Measurements from ENCODE around the gene TBC1D2. TPM values are rescaled to one million over a fixed set of nuclear protein-coding genes. Genes with fewer than 3 reads are reported as not detected.
A peak's percentile ranks its signal among the peaks of the same experiment; 100 is the strongest.

TBC1D2 gene
- total RNA-seq, 1 donor from 2014 or later: 2.3 TPM

DNA sequence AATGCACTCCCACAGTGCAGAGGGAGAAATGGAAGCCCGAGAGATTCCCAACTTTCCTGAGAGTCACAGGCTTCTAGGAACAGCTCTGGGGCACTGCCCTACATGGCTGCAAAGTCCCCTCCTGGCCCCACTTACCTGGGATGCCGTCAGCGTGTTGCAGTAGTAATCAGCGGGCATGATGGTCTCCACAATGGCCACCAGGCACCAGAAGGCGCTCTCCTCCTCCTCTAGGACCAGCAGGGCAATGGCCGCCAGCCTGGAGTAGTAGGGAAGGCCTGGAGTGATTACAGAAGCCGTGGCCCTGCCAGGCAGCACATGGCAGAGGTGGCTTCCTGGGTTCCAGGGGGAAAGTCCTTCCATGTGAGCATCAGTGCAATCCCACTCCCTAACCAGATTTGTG, 52.3 kb downstream of the TBC1D2 start:
- intact Hi-C loops (cut with DNase I): loop anchor here (10.0 kb wide), 3 partner anchors 128 to 788 kb away; partner anchors contain the start of genes TDRD7 and TRMO
- no peak for ATAC-seq
- no peak for DNase-seq (ENCODE audit: missing footprints)

DNA sequence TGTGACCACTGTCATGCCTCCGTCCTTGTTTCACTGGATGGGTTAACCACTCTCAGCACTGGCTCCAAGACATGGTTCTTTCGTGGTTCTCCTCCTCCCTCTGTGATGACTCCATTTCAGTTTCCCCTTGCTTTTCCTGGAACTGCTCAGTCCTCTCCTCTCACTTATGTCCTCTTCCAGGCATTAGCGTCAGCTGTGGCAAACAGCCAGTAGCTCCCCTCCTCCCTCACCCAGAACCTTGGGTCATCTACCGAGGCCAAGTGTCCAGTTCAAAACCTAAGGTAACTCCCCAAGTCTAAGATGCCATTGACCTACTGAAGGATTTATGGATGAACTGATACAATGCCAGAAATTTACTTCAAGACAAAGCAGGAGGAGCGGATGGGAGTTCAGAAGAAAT, 53.2 kb downstream of the TBC1D2 start:
- DNase-seq (ENCODE audit: missing footprints): no peak
- ATAC-seq: no peak
- intact Hi-C loops (cut with DNase I): loop anchor here (10.0 kb wide), 3 partner anchors 127 to 787 kb away; partner anchors contain the start of genes TDRD7 and TRMO

DNA sequence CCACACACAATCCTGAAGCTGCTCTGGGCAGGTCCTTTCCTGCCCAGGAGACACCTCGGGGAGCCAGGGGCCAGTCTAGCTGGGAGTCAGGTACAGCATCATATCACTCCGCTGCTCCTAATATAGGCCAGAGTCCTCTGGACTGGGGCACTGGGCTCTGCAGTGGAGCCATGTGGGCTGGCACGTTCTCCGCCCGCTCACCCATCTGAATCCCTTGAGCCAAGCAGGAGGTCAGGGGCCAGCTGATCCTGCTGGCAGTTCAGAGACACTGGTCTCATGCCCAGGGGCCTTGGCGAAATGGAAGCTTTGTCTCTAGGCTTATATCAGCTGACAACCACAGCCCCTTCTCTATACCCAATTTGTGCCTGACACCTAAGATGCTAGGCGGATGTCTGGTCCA, 53.7 kb downstream of the TBC1D2 start:
- ATAC-seq (no peak), DNase-seq (ENCODE audit: missing footprints) (no peak)
- intact Hi-C loops (cut with DNase I): loop anchor here (10.0 kb wide), 3 partner anchors 127 to 787 kb away; partner anchors contain the start of genes TDRD7 and TRMO

DNA sequence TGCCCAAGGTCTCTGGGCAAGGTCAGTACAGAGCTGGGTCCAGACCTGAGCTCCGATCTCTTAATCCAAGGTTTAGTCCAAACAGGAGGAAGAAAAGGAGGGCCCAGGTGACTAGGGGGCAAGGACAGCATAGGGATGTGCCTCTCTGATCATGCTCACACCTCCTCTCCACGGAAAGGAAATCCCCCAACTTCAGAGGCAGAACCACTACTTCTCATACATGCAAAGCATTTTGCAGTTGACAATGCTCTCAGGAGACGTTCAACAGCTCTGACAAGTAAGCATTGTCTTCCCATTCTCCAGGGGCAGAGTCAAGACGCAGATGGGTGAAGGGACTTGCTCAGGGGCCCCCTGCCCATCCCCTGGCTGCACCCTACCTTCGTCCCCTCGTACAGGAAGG, 54.3 kb downstream of the TBC1D2 start:
- no peak for DNase-seq (ENCODE audit: missing footprints)
- no peak for ATAC-seq
- intact Hi-C loops (cut with DNase I): loop anchor here (10.0 kb wide), 3 partner anchors 126 to 786 kb away; partner anchors contain the start of genes TDRD7 and TRMO

DNA sequence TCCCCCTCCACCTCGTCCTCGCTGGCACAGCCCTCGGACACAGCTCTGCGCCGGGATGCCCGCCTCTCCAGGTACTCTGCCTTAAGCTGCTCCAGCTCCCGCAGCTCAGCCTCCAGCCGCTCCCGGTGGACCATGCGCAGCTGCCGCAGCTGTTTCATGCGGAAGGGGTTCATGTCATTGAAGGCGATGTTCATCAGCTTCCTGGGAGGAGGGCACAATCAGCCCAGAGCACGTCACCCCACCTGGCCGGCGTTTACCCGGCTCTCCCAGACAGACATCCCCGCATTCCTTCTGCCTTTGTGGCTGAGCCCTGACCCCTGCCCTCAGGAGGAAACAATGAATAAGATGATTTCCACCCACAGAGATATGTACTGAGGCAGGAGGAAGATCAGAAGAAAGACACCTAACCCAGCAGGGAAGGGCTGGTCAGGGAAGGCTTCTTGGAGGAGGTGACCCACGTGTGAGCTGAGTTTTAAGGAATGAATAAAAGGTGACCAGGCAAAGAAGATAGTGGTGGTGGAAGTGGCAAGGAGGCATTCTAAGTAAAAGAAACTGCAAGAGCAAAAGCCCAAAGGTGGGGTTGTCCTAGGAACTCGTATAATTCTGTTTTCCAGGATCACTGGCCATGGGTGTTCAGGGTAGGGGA, 55.9 kb downstream of the TBC1D2 start:
- DNase-seq (ENCODE audit: missing footprints) (no peak), ATAC-seq (no peak)
- intact Hi-C loops (cut with DNase I): loop anchor here (10.0 kb wide), 3 partner anchors 125 to 785 kb away; partner anchors contain the start of genes TDRD7 and TRMO

DNA sequence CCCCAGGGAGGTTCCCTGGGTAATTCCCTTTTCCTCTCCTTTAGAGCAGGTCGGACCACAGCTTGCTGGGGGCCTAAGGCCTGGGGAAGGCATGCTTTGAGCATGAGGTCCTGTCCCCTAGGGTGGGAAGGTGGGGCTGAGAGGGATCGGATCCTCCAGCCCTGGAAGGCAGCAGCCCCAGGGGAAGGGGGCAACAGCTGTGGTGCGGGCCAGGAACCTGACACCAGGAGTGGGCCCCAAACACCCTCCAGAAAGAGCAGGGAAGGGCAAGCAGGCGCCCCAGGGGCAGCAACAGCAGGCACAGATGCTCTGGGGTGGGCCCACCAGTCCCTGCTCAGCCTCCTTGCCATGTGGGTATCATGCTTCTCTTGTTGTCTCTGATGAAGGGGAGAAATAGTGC, 59.8 kb downstream of the TBC1D2 start:
- no peak for DNase-seq (ENCODE audit: missing footprints)
- intact Hi-C loops (cut with DNase I): no loop called here
- no peak for ATAC-seq

DNA sequence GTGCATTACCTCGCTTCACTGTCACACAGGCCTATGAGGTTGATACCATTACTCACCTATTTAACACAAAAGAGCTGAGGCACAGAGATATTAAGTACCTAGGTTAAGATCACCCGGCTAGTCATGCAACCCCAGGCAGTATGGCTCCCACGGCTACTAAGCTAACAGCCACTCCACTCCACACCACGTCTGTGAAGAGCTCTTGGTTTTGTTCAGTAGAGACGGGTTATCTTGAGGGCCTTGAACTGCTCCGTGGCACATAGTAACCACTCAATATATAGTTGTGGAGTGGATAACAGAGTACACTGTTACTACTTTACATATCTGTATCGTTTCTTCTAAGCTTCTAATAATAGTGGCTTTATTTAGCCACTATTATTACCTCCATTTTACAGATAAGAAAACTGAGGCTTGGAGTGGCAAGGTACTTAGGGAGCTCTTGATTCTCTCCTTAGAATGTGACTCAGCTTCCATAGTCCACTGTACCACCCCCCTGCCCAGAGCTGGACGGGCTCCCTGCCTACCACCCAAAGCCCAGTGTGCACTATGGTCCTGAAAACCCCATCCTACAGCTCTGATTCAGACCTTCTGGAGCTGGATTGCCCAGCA, 62.0 kb downstream of the TBC1D2 start:
- DNase-seq (ENCODE audit: missing footprints) (no peak), ATAC-seq (no peak)
- intact Hi-C loops (cut with DNase I): no loop called here

DNA sequence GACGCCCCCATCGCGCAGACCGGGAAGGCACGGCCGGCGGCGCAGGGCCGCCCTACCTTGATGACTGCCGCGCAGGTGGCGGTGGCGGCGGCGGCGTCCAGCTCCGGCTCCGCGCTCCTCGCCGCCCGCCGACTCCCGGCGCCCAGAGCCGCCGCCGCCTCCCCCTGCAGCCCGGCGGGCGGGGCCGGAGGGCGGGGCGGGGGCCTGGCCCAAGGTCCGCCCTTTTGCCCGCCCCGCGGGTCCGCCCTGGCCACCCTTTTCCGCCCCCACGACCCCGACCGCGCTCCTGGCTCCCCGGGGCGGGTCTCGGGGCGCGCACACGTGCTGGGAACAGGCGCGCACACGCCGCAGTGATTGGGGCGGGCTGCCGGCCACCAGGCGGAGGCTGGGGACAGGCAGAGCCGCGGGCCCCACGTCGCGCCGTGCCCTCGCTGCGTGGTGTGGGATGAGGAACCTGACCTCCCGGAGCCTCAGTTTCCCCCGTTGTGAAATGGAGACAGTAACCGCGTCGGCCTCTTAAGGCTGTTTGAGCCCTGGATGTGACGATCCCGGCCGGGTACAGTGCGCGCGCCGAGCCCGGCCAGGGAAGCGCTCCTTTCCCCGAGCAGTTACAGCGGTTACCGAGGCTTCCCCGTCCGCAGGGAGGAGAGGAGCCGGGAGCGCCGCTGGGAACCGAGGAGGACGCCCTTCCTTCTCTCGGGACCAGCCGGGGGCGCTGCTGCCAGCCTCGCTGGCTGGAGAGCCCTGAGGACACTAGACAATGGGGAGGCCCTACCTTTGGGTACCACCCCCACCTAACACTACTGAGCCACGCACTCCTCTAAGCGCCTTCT, 62.7 kb downstream of the TBC1D2 start, which contains the start of gene CORO2A:
TSS of gene CORO2A (minus strand) at position 135 of the 833 bp plus-strand sequence. CDS start 34,977 bp downstream, outside the sequence.
- intact Hi-C loops (cut with DNase I): no loop called here
- peak; percentile 89 for ATAC-seq

DNA sequence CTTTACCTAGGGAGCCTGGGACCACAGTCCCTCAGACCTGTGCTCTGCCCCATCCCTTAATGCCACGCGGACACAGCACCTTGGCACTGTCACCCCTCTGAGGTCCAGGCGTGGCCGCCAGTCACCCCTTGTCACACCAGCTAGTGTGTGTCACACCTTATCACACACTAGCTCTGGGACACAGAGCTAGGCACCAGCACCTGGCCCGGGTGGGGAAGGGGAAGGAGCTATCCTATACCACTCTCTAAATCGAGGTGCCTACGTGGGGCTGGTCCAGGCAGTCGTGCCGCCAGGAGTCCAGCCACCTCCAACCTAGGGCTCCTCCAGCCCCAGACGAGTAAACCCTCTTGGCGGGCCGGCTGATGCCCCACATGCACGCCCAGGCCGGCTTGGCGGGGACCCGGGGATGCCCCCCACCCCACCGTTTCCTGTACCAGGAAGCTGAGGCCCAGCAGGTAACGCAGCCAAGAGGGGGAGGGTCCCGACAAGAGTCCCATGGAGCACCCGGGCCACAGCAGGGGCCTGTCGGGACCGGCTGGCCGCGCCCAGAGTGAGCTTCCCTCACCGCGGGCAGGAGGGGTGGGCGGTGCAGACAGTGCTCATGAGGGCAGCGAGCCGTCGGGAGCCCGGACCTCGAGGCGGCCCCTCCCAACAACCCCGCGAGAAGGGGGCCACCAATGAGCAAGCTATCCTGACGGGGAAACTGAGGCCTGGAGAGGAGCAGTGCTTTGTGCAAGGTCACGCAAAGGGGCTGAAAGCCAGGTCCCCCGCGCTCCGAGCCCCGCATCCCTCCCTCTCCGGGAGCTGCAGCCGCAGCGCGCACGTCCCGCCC, 63.6 kb downstream of the TBC1D2 start:
- DNase-seq (ENCODE audit: missing footprints): no peak
- intact Hi-C loops (cut with DNase I): no loop called here
- no peak for ATAC-seq

More for the DNA sequence above, 62.7 kb downstream of the TBC1D2 start, which contains the start of gene CORO2A:
- DNase-seq (ENCODE audit: missing footprints): peak; percentile 89

DNA sequence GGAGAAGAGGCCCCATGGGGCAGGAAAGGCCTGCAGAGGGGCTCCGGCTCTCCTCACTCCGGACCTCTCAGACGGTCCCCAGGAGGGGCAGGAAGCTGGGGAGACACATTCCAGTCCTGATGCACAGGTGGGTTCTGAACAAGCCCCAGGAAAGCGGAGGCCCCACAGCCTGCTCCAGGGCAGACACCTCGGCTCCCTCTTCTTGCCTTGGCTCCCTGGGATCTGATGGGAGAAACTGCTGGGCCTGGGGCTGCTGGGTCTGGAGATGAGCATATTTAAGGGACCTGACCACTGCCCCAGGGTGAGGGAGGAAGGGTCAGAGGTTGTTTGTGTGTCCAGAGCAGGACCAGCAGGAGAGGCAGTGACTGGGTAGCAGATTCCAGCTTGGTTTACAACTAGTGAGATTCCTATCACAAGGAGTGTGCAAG, 64.3 kb downstream of the TBC1D2 start:
- intact Hi-C loops (cut with DNase I): no loop called here
- ATAC-seq (no peak), DNase-seq (ENCODE audit: missing footprints) (no peak)

DNA sequence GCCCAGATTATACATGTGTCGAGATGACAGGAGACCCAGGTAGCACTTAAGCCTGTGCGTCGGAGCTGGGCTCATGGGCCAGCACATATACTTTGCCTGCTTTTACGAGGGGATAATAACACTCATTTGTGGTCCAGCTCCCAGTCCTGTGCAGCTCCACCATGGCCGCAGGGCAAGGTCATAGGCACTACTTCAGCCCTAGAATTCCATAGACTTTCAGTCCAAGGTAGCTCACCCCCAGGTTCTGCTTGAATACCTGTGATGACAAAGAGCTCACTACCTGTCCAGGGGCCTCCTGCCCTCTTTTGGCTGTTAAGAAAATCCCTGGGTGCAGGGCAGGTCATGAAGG, 64.7 kb downstream of the TBC1D2 start:
- DNase-seq (ENCODE audit: missing footprints) (no peak), ATAC-seq (no peak)
- intact Hi-C loops (cut with DNase I): no loop called here

DNA sequence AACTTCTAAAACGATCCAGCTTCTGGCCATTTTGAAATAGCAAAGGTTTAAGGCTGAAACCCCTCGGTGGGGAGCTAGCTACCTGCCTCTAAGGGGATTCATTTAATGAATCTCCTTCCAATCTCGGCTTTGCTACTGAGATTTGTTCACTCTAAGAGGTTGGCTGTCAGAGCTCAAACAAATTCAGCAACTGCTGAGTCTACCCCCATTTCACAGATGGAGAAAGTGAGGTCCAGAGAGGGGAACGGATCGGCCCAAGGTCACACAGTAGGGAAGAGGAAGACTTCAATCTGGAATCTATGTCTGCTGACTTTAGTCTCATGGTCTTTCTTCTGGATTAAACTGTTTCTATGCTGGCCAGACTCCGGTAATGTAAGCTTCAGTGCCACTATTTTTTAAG, 66.0 kb downstream of the TBC1D2 start:
- DNase-seq (ENCODE audit: missing footprints): no peak
- intact Hi-C loops (cut with DNase I): no loop called here
- no peak for ATAC-seq

DNA sequence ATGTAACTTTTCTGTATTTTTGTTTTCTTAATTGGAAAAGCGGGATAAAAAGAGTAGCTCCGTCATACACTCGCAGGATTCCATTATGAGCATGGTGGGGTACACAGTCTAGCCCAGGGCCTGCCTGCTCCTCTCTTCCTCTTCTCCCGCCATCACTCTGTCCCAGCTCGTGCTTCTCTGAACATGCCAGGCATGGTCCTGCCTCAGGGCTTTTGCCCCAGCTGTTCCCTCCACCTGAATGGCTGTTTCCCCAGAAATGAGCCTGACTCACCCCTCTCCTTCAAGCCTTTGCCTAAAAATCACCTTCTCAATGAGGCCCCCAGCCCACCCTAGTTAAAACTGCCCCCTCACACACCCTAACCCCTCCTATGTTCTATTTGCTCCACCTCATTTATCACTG, 67.5 kb downstream of the TBC1D2 start:
- no peak for ATAC-seq
- no peak for DNase-seq (ENCODE audit: missing footprints)
- intact Hi-C loops (cut with DNase I): no loop called here

DNA sequence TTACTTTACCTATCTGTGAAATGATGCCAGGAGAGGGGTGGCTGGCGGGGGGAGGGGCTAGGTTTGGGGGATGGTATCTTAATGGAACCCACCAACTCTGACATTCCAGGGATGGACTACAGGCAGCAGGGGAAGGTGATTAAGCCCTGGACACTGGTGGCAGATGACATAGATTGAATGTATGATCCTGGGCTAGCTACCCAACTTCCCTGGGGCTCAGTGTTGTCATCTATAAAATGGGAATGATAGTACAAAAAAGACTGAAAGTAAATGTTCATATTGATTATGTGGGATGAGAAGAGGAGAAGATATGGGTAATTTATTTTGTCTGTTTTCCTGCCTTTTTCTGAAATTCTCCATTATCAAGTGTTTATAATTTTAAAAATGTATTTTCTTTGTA, 69.2 kb downstream of the TBC1D2 start:
- DNase-seq (ENCODE audit: missing footprints) (no peak), ATAC-seq (no peak)
- intact Hi-C loops (cut with DNase I): no loop called here

DNA sequence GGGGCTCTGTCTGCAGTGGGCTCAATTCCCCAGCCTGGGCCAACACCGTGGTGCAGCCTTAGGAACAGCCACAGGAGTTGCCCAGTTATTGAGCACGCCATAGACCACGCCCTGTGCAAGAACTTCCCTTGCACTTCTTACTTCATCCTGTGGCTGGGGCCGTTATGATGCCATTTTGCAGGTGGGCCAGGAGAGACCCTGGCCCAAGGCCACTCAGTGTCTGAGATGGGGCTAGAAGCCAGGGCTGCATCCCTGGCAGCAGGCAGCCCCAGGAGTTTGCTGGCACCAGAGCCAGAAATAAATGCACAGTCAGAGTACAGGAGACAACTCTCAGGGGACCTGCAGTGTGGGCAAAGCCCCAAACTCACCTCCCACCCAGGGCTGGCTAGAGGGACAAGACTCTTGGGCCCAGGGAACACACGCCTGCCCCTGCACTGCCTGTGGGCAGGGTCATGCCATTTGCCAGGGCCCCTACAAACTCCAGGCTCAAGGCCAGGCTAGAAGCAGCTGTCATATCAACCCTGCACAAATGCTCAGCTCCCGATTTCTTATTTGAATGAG, 69.8 kb downstream of the TBC1D2 start:
- DNase-seq (ENCODE audit: missing footprints): no peak
- no peak for ATAC-seq
- intact Hi-C loops (cut with DNase I): no loop called here

DNA sequence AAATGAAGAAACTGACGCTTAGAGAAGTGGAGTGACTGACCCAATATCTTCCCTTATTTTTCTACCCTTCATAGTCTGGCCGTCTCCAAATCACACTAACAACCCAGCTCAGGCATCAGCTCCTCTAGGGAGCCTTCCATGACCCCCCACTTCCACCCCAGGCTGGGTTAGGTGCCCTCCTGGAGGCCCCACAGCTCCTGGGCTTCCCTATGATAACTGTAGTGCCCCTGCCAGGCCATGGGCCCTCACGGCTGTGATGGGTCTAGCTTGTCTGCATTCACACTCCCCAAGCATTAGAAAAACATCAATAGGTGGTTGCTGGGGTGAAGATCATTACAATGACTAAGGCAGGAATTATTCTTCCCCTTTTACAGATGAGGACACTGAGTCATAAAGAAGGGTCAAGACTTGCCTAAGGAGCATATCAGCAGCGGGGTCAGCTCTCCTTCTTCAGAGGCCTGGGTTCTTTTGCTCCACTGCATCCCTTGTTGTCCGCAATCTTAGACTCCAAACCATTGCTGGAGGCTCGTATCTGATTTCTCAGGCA, 70.4 kb downstream of the TBC1D2 start:
- ATAC-seq (no peak), DNase-seq (ENCODE audit: missing footprints) (no peak)
- intact Hi-C loops (cut with DNase I): no loop called here

DNA sequence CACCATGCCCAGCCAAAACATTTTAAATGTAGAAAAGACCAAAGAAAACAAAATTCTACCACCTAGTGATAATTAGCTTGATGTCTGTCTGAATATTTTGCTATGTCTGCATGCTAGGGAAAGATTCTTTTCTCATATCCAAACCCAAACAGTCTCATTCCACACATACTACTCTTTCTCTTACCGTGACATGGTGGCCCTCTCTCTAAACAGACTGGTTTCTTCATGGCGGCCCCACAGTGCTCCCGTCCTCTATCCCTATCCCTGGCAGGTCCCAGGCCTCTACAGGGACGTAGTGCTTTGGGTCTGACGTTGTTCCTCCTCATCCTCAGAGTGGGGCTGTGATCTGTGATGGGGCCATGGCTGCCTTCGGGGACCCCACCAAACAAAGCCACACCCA, 71.1 kb downstream of the TBC1D2 start:
- ATAC-seq: no peak

More for the DNA sequence above, 71.1 kb downstream of the TBC1D2 start:
- intact Hi-C loops (cut with DNase I): no loop called here
- no peak for DNase-seq (ENCODE audit: missing footprints)

All from Right ventricle myocardium inferior (tissue), 1 donor.